ENCODE data around the gene TCF19.
"Not testable (repeated sequence)": the region's sequence is repeated elsewhere in the genome, so short reads cannot be mapped to it uniquely, and the experiment has no call there.

Gene TCF19

DNA sequence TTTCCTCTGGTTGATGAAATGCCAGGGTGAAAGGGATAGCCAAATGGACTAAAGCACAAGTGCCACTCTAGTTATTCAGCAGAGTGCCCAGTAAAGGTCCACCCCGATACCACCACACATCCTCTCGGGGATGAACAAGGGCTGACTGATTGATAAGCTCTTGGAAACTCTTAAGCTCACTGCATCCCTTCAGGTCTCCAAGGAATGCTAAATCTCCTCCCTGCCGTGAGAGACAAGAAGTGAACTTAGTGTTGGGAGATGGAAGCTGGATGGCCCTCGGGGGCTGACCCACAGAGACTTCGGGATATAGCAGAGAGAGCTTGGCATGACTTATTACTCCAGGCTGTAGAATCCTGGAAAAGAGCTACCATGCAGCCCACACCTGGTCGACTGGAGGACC lies 25.5 kb downstream of the TCF19 start:
- DNase-seq = not testable (repeated sequence)

DNA sequence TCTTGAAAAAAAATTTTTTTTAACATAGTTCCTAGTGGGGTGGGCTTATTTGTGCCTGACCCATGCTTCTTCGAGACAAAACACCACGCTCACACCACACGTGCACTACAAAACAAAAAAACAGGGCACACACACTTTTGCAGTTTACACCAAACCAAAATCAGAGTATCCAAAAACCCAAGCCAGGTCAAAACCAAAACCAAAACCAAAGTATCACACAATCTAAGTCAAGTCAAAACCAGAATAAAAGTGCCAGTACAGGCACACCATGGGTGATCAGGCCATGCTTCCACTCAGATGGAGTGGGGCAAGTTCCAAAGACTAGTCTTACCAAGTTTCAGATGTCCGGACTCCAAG lies 27.3 kb downstream of the TCF19 start:
- not testable (repeated sequence) for DNase-seq

DNA sequence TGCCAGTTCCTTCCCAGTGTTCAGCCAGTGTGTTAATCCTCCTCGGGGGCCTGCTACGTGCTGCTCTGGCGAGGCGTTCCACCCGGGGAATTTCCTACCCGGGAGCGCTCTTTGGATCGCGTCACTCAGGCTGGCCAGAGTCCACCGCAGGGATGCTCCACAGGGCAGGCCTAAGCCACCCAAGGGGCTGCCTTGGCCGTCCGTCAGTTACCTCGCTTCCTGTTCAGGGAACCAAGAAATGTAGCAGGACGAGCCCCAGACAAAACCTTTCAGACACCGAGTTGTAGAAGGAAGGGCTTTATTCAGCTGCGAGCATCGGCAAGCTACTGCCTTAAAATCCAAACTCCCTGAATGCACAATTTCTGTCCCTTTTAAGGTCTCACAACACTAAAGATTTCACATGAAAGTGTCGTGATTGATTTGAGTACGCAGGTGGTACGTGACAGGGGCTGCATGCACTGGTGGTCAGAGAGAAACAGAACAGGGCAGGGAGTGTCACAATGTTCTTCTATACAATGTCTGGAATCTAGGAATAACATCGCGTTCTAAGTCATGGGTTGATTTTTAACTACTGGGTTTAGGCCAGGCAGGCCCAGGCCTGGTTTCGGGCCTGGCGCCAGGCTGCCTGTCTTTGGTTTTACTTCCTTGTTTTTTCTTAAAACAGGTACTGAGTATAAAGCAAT lies 27.8 kb downstream of the TCF19 start:
- DNase-seq = no peak

DNA sequence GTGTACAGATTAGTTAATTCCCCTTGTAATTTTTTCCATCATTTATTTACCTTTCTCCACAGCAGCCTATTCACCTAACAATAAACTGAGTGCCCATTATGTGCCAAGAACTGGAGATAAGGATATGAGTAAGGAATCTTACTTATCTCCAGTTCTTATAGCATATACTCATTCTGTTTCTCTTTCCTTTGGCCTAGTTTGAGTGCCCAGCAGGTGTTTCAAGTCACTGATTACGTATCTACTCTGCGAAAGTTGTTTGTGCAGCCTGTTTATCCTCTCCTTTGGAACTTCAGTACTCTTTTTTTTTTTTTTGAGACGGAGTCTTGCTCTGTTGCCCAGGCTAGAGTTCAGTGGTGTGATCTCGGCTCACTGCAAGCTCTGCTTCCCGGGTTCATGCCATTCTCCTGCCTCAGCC lies 29.4 kb downstream of the TCF19 start:
- no peak for DNase-seq

DNA sequence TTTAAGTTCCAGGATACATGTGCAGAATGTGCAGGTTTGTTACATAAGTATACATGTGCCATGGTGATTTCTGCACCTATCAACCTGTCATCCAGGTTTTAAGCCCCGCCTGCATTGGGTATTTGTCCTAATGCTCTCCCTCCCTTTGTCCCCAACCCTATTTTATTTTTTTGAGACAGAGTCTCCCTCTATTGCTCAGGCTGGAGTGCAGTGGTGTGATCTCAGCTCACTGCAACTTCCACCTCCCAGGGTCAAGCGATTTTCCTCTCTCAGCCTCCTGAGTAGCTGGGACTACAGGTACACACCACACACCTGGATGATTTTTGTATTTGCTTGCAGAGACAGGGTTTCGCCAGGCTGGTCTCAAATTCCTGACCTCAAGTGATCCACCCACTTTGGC lies 30.8 kb downstream of the TCF19 start:
- DNase-seq = not testable (repeated sequence)

DNA sequence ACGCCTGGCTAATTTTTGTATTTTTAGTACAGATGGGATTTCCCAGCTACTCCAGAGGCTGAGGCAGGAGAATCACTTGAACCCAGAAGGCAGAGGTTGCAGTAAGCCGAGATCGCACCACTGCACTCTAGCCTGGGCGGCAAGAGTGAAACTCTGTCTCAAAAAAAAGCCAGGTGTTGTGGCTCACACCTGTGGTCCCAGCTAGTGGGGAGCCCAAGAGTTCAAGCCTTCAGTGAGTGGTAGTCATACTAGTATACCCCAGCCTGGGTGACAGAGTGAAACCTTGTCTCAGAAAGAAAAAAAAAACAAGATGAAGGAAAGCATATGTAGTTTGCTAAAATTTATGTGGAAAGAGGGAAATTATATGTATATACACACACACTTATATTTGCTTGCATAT lies 32.1 kb downstream of the TCF19 start:
- no peak for DNase-seq

DNA sequence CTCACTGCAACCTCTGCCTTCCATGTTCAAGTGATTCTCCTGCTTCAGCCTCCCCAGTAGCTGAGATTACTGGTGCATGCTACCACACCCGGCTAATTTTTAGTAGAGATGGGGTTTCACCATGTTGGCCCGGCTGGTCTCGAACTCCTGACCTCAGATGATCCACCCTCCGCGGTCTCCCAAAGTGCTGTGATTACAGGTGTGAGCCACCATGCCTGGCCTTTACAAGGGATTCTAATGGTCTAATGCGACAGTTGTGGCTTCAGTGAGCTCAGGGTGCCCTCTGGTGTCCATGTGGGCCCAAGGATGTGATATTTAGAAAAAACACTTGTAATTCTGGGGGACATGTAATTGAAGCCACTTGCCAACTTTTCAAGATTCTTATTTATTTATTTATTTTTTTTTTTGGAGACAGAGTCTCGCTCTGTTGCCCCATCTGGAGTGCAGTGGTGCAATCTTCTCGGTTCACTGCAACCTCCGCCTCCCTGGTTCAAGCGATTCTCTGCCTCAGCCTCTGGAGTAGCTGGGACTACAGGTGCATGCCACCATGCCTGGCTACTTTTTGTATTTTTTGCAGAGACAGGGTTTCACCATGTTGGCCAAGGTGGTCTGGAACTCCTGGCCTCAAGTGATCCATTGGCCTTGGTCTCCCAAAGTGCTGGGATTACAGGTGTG lies 34.2 kb downstream of the TCF19 start:
- DNase-seq = peak; percentile 78

DNA sequence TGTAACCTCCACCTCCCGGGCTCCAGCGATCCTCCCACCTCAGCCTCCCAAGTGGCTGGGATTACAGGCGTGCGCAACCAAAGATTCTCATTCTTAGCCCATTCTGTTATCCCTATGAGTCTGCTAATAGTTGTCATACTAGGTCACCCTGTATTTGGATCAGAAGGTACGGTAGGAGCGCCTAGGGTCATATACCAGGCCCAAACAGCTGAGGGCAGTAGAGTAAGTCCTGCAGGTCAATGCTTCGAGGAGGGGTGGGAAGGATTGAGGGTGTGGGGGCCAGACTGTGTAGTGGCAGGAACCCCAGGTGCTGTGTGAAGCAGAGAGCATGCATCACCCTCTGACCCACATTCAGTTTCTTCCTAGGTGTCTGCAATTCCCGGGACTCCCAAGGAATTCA lies 34.8 kb downstream of the TCF19 start:
- DNase-seq = no peak

DNA sequence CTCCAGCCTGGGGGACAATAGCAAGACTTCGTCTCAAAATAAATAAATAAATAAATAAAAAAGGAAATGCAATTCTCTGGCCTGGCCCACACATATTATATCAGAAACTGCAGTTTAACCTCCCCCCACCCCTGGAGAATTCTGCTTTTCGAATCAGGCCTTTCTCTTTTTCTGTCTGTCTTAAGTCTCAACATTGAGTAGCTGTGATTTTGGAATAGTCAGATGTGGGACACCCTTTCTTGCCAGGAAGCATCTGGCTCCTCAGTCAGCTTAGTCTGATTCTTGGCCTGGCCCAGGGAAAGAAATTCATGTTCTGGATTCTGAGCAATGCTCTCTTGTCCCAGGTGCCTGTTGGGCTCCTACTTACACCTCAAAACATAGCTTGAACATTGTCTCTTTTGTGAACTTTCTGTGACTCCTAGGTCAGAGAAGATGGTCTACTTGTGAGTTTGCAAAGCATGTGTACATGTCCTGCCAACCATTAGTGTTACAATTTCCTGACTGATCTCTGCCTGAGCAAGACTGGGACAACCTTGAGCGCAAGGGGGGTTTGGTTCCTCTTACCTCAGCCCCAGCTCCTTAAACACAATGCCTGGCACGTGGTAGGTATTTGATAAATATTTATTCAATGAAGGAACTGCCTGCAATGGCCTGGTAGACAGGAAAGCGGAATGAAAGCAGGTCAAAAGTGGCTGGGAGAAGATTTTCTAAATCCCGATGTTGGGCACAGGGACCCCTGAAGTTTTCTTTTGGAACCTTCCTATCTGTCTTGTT lies 35.9 kb downstream of the TCF19 start:
- DNase-seq = no peak

DNA sequence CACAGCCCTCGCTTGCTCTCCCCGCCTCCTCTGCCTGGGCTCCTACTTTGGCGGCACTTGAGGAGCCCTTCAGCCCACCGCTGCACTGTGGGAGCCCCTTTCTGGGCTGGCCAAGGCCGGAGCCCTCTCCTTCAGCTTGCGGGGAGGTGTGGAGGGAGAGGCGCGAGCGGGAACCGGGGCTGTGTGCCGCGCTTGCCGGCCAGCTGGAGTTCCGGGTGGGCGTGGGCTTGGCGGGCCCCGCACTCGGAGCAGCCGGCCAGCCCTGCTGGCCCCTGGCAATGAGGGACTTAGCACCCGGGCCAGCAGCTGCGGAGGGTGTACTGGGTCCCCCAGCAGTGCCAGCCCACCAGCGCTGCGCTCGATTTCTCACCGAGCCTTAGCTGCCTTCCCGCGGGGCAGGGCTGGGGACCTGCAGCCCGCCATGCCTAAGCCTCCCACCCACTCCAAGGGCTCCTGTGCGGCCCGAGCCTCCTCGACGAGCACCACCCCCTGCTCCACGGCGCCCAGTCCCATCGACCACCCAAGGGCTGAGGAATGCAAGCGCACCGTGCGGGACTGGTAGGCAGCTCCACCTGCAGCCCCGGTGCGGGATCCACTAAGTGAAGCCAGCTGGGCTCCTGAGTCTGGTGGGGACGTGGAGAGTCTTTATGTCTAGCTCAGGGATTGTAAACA lies 37.1 kb downstream of the TCF19 start:
- DNase-seq = not testable (repeated sequence)

DNA sequence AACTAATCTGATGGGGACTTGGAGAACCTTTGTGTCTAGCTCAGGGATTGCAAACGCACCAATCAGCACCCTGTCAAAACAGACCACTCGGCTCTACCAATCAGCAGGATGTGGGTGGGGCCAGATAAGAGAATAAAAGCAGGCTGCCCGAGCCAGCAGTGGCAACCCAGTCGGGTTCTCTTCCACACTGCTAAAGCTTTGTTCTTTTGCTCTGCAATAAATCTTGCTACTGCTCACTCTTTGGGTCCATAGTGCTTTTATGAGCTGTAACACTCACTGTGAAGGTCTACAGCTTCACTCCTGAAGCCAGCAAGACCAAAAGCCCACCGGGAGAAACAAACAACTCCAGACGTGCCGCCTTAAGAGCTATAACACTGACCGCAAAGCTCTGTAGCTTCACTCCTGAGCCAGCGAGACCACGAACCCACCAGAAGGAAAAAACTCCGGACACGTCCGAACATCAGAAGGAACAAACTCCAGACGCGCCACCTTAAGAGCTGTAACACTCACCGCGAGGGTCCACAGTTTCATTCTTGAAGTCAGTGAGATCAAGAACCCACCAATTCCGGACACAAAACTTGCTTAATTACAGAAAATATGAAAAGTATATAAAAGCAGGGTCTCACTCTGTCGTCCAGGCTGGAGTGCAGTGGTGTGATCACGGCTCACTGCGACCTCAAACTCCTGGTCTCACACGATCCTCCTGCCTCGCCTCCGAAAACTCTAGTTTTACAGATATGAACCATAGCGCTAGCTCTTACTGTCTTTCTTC lies 38.0 kb downstream of the TCF19 start:
- not testable (repeated sequence) for DNase-seq

DNA sequence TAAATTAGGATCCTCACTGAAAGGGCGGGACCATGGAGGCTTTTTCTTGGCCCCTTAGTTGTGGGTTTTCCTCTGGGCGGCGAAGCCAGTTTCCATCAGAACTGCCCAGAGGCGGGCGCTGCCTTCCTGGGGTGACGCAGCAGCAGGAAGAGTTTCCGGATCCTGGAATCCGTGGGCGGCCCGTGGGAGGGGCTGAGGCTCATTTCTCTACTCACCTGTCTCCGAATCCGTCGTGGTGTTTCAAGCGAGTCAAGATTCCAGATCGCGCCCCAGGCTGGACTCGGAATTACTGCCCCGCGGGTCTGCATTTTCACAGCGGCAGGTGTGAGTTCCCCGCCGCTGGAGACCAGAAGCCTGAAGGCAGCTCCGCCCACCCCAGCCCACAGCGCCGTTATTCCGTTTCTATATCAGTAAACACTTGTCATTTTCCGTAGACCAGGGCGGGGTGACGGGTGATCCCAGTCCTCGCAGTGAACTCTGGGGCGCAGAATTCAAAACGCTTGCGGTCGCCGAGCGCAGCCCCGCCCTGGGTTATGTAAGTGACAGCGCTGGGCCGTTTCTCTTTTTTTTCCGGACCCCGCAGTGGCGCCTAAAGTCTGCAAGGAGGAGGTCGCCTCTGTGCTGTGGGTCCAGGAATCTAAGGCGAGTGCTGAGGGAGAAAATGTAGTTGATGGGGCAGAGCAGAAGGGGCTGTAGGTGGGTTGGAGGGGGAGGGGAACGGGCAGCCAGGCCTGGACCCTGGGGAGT lies 39.3 kb downstream of the TCF19 start:
- peak; percentile 90 for DNase-seq

DNA sequence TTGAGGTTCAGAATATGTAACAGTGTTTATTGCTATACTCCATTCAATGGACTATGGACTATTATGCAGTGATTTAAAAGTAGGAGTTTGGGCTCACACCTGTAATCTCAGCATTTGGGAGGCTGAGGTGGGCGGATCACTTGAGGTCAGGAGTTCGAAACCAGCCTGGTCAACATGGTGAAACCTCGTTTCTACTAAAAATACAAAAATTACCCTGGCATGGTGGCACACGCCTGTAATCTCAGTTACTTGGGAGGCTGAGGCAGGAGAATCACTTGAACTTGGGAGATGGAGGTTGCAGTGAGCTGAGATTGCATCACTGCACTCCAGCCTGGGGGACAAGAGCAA lies 40.7 kb downstream of the TCF19 start:
- DNase-seq = not testable (repeated sequence)

DNA sequence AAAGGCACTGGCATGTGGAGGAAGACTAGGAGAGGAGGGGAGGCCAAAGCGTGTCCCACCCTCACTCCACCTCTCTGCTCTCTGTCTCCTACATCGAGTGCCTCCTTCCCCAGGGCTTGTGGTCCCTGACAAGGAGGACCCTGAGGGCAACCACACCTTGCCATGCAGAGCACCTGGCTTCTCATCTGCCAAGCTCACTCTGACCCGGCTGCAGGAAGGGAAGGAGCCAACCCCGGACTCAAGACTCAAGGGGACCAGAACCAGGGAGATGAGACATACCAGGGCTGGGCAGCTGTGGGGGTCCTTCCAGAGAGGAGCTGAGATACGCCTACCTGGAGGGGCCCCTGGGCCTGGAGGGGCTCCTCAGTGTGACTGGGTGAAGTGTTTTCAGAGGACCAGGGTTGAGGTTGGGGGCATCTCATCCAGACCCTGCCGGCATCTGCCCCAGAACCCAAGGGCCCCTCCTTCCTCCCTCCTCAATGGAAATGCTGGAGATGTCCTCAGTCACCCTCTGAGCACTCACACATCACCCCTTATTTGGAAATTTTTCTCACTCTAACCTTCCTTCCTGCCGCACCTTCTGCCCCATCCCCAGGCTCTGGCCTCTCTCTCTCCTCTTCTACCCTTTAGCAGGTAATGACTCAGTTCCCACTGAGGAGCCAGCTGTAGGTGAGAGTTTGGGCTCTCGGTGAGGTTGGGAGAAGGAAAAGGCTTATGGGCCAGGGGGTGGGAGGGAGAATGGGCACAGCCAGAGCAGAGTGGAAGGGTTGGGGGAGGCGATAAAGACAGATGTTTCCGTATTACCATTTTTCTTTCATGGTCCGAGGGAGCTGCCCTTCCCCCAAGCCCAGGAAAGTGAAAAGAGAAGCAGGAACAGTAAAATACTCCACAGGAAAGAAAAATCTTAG lies 44.1 kb downstream of the TCF19 start:
- no peak for DNase-seq

DNA sequence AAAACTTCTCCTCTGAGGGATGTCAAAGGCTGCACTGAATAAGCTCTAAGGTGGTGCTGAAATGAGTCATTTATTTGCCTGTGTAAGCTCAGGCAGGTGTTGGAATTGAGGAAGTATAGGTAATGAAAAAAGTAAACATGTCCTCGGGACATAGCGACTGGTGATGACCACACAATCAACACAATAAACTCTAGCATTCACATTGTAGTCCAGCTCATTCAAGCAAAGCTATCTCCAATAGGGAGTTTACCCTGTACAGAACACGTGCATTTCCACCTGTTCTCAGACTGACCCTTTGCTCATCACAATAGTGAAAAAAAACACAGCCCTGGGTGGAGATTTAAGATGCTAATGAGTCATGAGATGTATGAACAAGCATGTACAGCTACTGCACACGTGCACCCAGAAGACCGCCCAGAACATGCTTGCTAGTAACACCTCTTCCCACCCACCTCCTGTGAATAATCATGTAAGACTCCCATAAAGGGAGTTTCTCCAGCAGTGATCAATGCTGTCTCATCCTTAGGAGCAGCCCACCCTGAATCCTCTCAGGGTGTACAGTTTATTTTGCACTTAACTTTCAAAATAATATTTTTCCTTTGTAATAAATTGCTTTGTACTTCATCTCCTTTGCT lies 45.1 kb downstream of the TCF19 start:
- no peak for DNase-seq

DNA sequence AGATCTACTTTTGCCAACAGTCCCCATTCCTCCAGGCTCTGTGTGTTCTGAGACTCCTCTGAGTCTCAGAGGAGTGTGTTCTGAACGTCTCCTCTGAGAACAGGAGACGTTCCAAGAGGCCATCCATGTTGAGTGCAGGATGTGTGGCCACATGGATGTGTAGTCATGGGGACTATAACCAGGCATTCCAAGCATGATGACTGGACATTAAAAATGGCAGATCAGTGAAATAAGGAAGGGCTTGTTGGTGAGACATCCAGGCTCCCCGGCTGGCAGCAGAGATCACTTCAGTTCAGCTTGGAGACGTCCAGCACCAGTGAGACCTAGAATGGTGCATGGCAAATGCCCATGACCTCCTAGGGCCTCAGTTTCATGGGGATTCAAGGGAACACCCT lies 46.4 kb downstream of the TCF19 start:
- no peak for DNase-seq

DNA sequence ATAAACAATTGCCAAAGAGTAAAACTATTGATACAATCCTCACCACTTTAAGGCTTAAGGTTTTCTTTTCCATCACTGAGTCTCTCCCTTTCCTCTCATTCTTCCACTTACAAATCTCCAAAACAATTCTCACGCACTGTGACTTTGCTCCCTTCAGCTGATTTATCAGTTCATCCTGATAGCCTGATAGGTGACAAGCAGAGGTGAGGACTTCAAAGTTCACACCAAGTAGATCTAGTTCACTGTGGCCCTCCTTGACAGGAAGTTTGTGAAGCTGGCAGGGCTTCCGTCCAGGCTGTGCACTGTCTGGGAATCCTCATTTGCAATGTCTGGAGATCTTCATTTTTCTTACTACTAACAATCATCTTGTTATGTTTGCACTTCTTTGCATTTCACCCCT lies 47.2 kb downstream of the TCF19 start:
- no peak for DNase-seq

DNA sequence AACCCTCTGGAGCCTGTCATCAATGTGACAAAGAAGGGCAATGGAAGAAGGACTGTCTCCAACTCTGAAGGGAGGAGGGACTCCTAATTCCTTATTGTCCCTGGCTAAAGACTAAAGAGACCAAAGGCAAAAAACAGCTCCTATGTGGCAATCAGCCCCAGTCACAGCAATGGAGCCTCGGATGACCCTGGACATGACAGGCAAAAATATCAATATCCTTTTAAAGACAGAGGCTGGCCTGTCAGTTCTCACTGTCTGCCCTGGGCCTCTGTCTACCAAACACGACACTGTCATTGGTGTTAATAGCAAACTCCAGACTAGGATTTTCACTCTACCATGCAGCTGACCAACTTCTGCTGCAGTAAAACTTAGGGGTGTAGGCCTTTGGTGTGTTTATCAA lies 50.1 kb downstream of the TCF19 start:
- DNase-seq = no peak

DNA sequence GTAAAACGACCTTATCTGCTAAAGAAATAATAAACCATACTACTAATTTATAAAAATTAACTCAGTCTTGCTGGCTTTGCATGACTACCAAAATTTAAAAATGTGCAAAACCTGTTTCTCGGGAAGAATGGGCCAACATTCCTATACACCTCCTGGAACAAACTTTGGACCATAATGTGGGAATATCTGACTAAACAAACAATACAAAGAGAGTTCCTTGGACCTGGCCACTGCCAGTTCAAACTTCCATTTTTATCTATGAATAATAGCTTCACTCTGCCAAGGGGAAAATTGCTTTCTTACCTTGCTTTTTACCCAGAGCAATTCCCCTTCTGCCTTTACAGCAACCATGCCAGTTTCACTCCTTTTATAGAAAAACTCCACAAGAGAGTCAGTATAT lies 50.7 kb downstream of the TCF19 start:
- no peak for DNase-seq

DNA sequence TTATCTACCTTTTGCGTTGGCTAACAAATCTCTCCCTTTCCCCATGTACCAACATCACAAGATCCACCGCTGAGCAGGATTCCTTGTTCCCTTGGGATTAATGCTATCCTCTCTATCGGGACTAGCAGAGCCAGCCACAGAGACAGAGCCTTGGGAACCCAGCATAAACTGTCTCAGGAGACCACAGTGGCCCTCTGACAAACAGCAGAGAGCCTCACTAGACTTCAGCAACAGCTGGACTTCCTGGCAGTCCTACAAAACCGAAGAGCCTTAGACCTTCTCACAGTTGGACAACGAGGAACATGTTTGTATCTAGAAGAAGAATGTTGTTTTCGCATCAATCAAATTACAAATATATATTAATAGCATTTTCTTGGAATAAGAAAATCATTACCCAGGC lies 51.7 kb downstream of the TCF19 start:
- no peak for DNase-seq
